ENCODE measurements around the gene SLC39A11. TPM values are rescaled to one million over a fixed set of nuclear protein-coding genes. Genes with fewer than 3 reads are reported as not detected.

Gene SLC39A11
- polyA plus RNA-seq, 1 of the 3 experiments (the other 2 are of a cell fraction) = 23.5 TPM

GRCh38 chr17:72948115-72948514, 144.4 kb downstream of the SLC39A11 start:
- no peak for TF ChIP-seq USF1 (IDR thresholded peaks at IDR 0.05; ENCODE audit: borderline replicate concordance, low read depth)
- no peak for TF ChIP-seq MEF2A (IDR thresholded peaks at IDR 0.05; ENCODE audit: borderline replicate concordance, low read depth)
- no peak for TF ChIP-seq ZBTB33 (IDR thresholded peaks at IDR 0.05; ENCODE audit: borderline replicate concordance, low read depth)
- TF ChIP-seq EZH2phosphoT487 (IDR thresholded peaks at IDR 0.05; ENCODE audit: borderline replicate concordance, low read depth) = no peak
- Histone ChIP-seq H3K36me3 (replicated peaks in 1 of 2; ENCODE audit: control insufficient read depth in 1 of 2, insufficient read depth in 2 of 2, low read length in 1 of 2) (no peaks in the 10 kb centered on the region), H3K4me3 (ENCODE audit: low read depth in 2 of 2, low read length in 1 of 2) (no peak overlapping the region), H3K4me1 (ENCODE audit: control insufficient read depth in 1 of 2, insufficient read depth in 2 of 2, low read depth in 1 of 2, low read length in 1 of 2) (peaks cover 13 to 21% of the 10 kb centered on the region in 2 experiments; a peak in 3 of 4 replicates), H3K27me3 (ENCODE audit: insufficient read depth) (no peaks in the 10 kb centered on the region), H3K9ac (no peak overlapping the region), H3F3A (replicated peaks; ENCODE audit: insufficient read depth) (no peaks in the 10 kb centered on the region), H3K4me2 (no peak overlapping the region), H3K79me2 (ENCODE audit: insufficient read depth) (no peaks in the 10 kb centered on the region), H3K9me3 (no peaks in the 10 kb centered on the region), H2AFZ (ENCODE audit: low read depth) (no peak overlapping the region), H4K20me1 (ENCODE audit: insufficient read depth) (no peaks in the 10 kb centered on the region), H3K9me2 (no peaks in the 10 kb centered on the region), H3K27ac (ENCODE audit: low read depth in 2 of 2, low read length in 1 of 2) (no peak overlapping the region)
- DNase-seq = no peak
- 98% methylated on average over 23 of the region's 23 CpGs for WGBS (ENCODE audit: low lambda C conversion rate)
- POLR2A ChIA-PET = no interaction called here
- CTCF ChIA-PET = interaction anchor here (0.8 kb wide), 1 partner anchor 388 kb away, joined by 3 read pairs; no protein-coding TSS in a partner anchor

GRCh38 chr17:72947475-72947874, 145.0 kb downstream of the SLC39A11 start:
- ChIA-PET CTCF (interaction anchor here (1.3 kb wide), 1 partner anchor 222 kb away, joined by 3 read pairs; no protein-coding TSS in a partner anchor), POLR2A (no interaction called here)
- DNase-seq = no peak
- TF ChIP-seq YY1 (IDR thresholded peaks at IDR 0.05; ENCODE audit: low read depth) = no peak
- no peak for TF ChIP-seq CHD2 (IDR thresholded peaks at IDR 0.05; ENCODE audit: low read length, partially characterized antibody)
- no peak for TF ChIP-seq CTCF (IDR thresholded peaks at IDR 0.05)
- TF ChIP-seq USF2 (IDR thresholded peaks at IDR 0.05; ENCODE audit: borderline replicate concordance, low read depth, low read length) = no peak
- TF ChIP-seq SIN3A (IDR thresholded peaks at IDR 0.05; ENCODE audit: borderline replicate concordance, low read depth, low read length) = no peak
- TF ChIP-seq MXI1 (IDR thresholded peaks at IDR 0.05; ENCODE audit: low read depth, low read length) = no peak
- no peak for TF ChIP-seq GABPA (IDR thresholded peaks at IDR 0.05; ENCODE audit: low read depth)
- H3K4me1 ChIP-seq (ENCODE audit: control insufficient read depth in 1 of 2, insufficient read depth in 2 of 2, low read depth in 1 of 2, low read length in 1 of 2) = peaks cover 13 to 17% of the 10 kb centered on the region in 2 experiments; a peak in 3 of 4 replicates
- 91% methylated on average over 10 of the region's 10 CpGs for WGBS (ENCODE audit: low lambda C conversion rate)
- no peak overlapping the region for H3K4me2 ChIP-seq
- no peak overlapping the region for H3K4me3 ChIP-seq (ENCODE audit: low read depth in 2 of 2, low read length in 1 of 2)
- H3K27me3 ChIP-seq (ENCODE audit: insufficient read depth) = no peaks in the 10 kb centered on the region
- no peak overlapping the region for H2AFZ ChIP-seq (ENCODE audit: low read depth)
- no peaks in the 10 kb centered on the region for H3K9me3 ChIP-seq
- H3K9ac ChIP-seq = no peak overlapping the region
- H3K79me2 ChIP-seq (ENCODE audit: insufficient read depth) = no peaks in the 10 kb centered on the region
- H4K20me1 ChIP-seq (ENCODE audit: insufficient read depth) = no peaks in the 10 kb centered on the region
- no peaks in the 10 kb centered on the region for H3K9me2 ChIP-seq
- H3K27ac ChIP-seq (ENCODE audit: low read depth in 2 of 2, low read length in 1 of 2) = no peak overlapping the region
- no peaks in the 10 kb centered on the region for H3F3A ChIP-seq (replicated peaks; ENCODE audit: insufficient read depth)
- H3K36me3 ChIP-seq (replicated peaks in 1 of 2; ENCODE audit: control insufficient read depth in 1 of 2, insufficient read depth in 2 of 2, low read length in 1 of 2) = no peaks in the 10 kb centered on the region
